Measurements from ENCODE around the gene NHSL1.

Gene NHSL1

GRCh38 chr6:138465007-138465645 is 34.2 kb downstream of the NHSL1 start:
- Histone ChIP-seq H3K36me3 (ENCODE audit: control insufficient read depth in 4 of 4, insufficient read depth in 4 of 4, low read length in 3 of 4) (peaks cover 0 to 9% (median 2%) of the 10 kb centered on the region in 4 experiments), H3K4me3 (ENCODE audit: control insufficient read depth in 1 of 7, extremely low read depth in 1 of 7, insufficient read depth in 4 of 7, low read depth in 2 of 7, low read length in 6 of 7) (no peak overlapping the region), H3K27me3 (replicated peaks in 2 of 5; ENCODE audit: control insufficient read depth in 4 of 5, insufficient read depth in 5 of 5, low read length in 4 of 5) (no peaks in the 10 kb centered on the region), H3K9me3 (ENCODE audit: control extremely low read depth in 1 of 5, control insufficient read depth in 4 of 5, insufficient read depth in 2 of 5, low read depth in 1 of 5, low read length in 4 of 5) (peaks cover 0 to 3% (median 0%) of the 10 kb centered on the region in 5 experiments), H3K4me1 (ENCODE audit: control extremely low read depth in 1 of 4, control insufficient read depth in 4 of 4, insufficient read depth in 4 of 4, low read length in 3 of 4) (no peaks in the 10 kb centered on the region), H3K27ac (ENCODE audit: insufficient read depth in 1 of 2, low read depth in 1 of 2, low read length in 2 of 2, poor library complexity in 1 of 2, severe bottlenecking in 2 of 2) (no peak overlapping the region)
- ChIA-PET POLR2A (no interaction called here), CTCF (interaction anchor here (1.6 kb wide), 1 partner anchor 53 kb away, joined by 4 read pairs; no protein-coding TSS in a partner anchor)
- 71% methylated on average over 1 of the region's 1 CpG for WGBS (ENCODE audit: insufficient coverage)
- peak in 2 of 3 donors; percentile 13 to 35 for DNase-seq

DNA sequence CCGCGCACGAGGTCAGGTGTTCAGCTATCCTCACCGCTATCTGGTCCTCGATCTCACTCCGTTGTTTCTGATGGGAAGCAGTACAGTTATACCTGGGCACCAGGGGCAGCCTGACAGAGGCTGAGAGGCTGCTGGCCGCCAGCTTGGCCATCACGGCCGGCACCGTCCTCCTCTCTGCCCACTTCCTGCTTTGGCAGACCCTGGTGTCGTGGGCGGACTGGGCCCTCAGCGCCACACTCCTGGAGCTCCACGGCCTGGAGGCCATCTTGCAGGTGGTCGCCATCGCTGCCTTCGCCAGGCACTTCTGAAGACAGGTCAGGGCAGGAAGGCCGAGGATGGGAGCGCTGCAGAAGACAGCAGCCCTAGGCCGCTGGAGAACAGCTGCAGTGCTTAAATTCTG is 35.2 kb downstream of the NHSL1 start:
- ChIA-PET CTCF (interaction anchor here (1.6 kb wide), 1 partner anchor 54 kb away, joined by 4 read pairs; no protein-coding TSS in a partner anchor), POLR2A (no interaction called here)
- H3K36me3 ChIP-seq (ENCODE audit: control insufficient read depth in 4 of 4, insufficient read depth in 4 of 4, low read length in 3 of 4): peaks cover 0 to 9% (median 2%) of the 10 kb centered on the region in 4 experiments
- peaks cover 0 to 3% (median 0%) of the 10 kb centered on the region in 5 experiments for H3K9me3 ChIP-seq (ENCODE audit: control extremely low read depth in 1 of 5, control insufficient read depth in 4 of 5, insufficient read depth in 2 of 5, low read depth in 1 of 5, low read length in 4 of 5)
- no peak overlapping the region for H3K27ac ChIP-seq (ENCODE audit: insufficient read depth in 1 of 2, low read depth in 1 of 2, low read length in 2 of 2, poor library complexity in 1 of 2, severe bottlenecking in 2 of 2)
- DNase-seq: no peak
- no peak overlapping the region for H3K4me3 ChIP-seq (ENCODE audit: control insufficient read depth in 1 of 7, extremely low read depth in 1 of 7, insufficient read depth in 4 of 7, low read depth in 2 of 7, low read length in 6 of 7)
- WGBS (ENCODE audit: insufficient coverage): 97% methylated on average over 20 of the region's 20 CpGs
- H3K4me1 ChIP-seq (ENCODE audit: control extremely low read depth in 1 of 4, control insufficient read depth in 4 of 4, insufficient read depth in 4 of 4, low read length in 3 of 4): no peaks in the 10 kb centered on the region
- no peaks in the 10 kb centered on the region for H3K27me3 ChIP-seq (replicated peaks in 2 of 5; ENCODE audit: control insufficient read depth in 4 of 5, insufficient read depth in 5 of 5, low read length in 4 of 5)

DNA sequence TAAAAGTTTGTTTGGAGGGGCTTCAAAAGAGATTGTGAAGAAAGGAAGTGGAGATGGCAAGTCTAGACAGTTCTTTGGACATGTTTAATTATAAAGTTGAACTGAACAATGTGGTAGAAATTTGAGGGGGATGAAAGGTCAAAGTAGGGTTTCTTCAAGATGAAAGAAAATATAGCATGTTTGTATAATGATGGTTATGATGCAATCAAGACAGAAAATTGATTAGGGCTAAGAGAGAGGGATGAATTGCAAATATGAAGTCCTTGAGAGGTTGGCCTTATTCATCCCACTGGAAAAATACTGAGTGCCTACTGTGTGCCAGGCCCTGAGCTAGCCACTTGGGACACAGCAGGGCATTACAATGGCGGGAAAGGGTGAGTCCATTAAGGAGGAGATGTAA is 37.6 kb downstream of the NHSL1 start:
- no peak overlapping the region for H3K27ac ChIP-seq (ENCODE audit: insufficient read depth in 1 of 2, low read depth in 1 of 2, low read length in 2 of 2, poor library complexity in 1 of 2, severe bottlenecking in 2 of 2)
- H3K36me3 ChIP-seq (ENCODE audit: control insufficient read depth in 4 of 4, insufficient read depth in 4 of 4, low read length in 3 of 4): peaks cover 0 to 6% (median 2%) of the 10 kb centered on the region in 4 experiments
- H3K4me1 ChIP-seq (ENCODE audit: control extremely low read depth in 1 of 4, control insufficient read depth in 4 of 4, insufficient read depth in 4 of 4, low read length in 3 of 4): peaks cover 0 to 1% (median under 1%) of the 10 kb centered on the region in 4 experiments
- DNase-seq: no peak
- WGBS (ENCODE audit: insufficient coverage): 100% methylated on average over 1 of the region's 1 CpG
- POLR2A ChIA-PET: no interaction called here
- no peaks in the 10 kb centered on the region for H3K27me3 ChIP-seq (replicated peaks in 2 of 5; ENCODE audit: control insufficient read depth in 4 of 5, insufficient read depth in 5 of 5, low read length in 4 of 5)
- peaks cover 0 to 3% (median 0%) of the 10 kb centered on the region in 5 experiments for H3K9me3 ChIP-seq (ENCODE audit: control extremely low read depth in 1 of 5, control insufficient read depth in 4 of 5, insufficient read depth in 2 of 5, low read depth in 1 of 5, low read length in 4 of 5)
- CTCF ChIA-PET: no interaction called here
- no peak overlapping the region for H3K4me3 ChIP-seq (ENCODE audit: control insufficient read depth in 1 of 7, extremely low read depth in 1 of 7, insufficient read depth in 4 of 7, low read depth in 2 of 7, low read length in 6 of 7)

DNA sequence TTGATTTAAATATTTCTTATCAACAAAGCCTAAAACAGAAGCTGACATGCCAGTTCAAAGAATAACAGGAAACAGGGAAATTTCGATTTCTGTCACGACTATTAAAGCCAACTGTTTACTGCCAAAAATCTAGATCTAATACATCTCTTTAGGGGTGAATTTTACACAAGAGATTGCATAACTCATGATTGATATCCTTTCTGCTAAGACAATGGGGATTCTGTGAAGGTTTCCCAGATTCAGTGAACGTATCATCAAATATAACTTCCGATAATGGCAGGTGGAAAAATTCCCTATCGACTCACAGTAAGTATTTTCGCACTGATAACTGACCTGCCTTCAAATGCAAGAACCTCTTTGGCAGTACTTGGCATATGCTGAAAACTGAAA is 42.9 kb downstream of the NHSL1 start:
- Histone ChIP-seq H3K4me3 (ENCODE audit: control insufficient read depth in 1 of 7, extremely low read depth in 1 of 7, insufficient read depth in 4 of 7, low read depth in 2 of 7, low read length in 6 of 7) (peak overlapping the region in 2 of 7 experiments; percentile 38 to 72), H3K27ac (ENCODE audit: insufficient read depth in 1 of 2, low read depth in 1 of 2, low read length in 2 of 2, poor library complexity in 1 of 2, severe bottlenecking in 2 of 2) (no peak overlapping the region), H3K36me3 (ENCODE audit: control insufficient read depth in 4 of 4, insufficient read depth in 4 of 4, low read length in 3 of 4) (no peaks in the 10 kb centered on the region), H3K27me3 (replicated peaks in 2 of 5; ENCODE audit: control insufficient read depth in 4 of 5, insufficient read depth in 5 of 5, low read length in 4 of 5) (no peaks in the 10 kb centered on the region), H3K4me1 (ENCODE audit: control extremely low read depth in 1 of 4, control insufficient read depth in 4 of 4, insufficient read depth in 4 of 4, low read length in 3 of 4) (peaks cover 0 to 17% (median 11%) of the 10 kb centered on the region in 4 experiments), H3K9me3 (ENCODE audit: control extremely low read depth in 1 of 5, control insufficient read depth in 4 of 5, insufficient read depth in 2 of 5, low read depth in 1 of 5, low read length in 4 of 5) (no peaks in the 10 kb centered on the region)
- ChIA-PET CTCF (interaction anchor here (1.5 to 1.6 kb wide), 2 partner anchors 13 to 28 kb away, joined by 4 to 6 read pairs; no protein-coding TSS in a partner anchor), POLR2A (no interaction called here)
- WGBS (ENCODE audit: insufficient coverage): 94% methylated on average over 4 of the region's 6 CpGs
- DNase-seq: no peak

- peak overlapping the region in 4 of 7 experiments; percentile 1 to 72 (median 23) for H3K4me3 ChIP-seq (ENCODE audit: control insufficient read depth in 1 of 7, extremely low read depth in 1 of 7, insufficient read depth in 4 of 7, low read depth in 2 of 7, low read length in 6 of 7)
- no peak overlapping the region for H3K27ac ChIP-seq (ENCODE audit: insufficient read depth in 1 of 2, low read depth in 1 of 2, low read length in 2 of 2, poor library complexity in 1 of 2, severe bottlenecking in 2 of 2)
- ChIA-PET CTCF (interaction anchor here (0.7 to 1.9 kb wide), 7 partner anchors 9 to 60 kb away, joined by 3 to 6 read pairs (median 4); no protein-coding TSS in a partner anchor), POLR2A (no interaction called here)
- peak in 2 of 3 donors; percentile 66 to 82 for DNase-seq
- WGBS (ENCODE audit: insufficient coverage): 36% methylated on average over 4 of the region's 7 CpGs
- H3K36me3 ChIP-seq (ENCODE audit: control insufficient read depth in 4 of 4, insufficient read depth in 4 of 4, low read length in 3 of 4): no peaks in the 10 kb centered on the region
- no peaks in the 10 kb centered on the region for H3K9me3 ChIP-seq (ENCODE audit: control extremely low read depth in 1 of 5, control insufficient read depth in 4 of 5, insufficient read depth in 2 of 5, low read depth in 1 of 5, low read length in 4 of 5)
- H3K27me3 ChIP-seq (replicated peaks in 2 of 5; ENCODE audit: control insufficient read depth in 4 of 5, insufficient read depth in 5 of 5, low read length in 4 of 5): no peaks in the 10 kb centered on the region
- H3K4me1 ChIP-seq (ENCODE audit: control extremely low read depth in 1 of 4, control insufficient read depth in 4 of 4, insufficient read depth in 4 of 4, low read length in 3 of 4): peaks cover 0 to 17% (median 11%) of the 10 kb centered on the region in 4 experiments
These were observed 43.4 kb downstream of the NHSL1 start for GRCh38 chr6:138455746-138456400.

DNA sequence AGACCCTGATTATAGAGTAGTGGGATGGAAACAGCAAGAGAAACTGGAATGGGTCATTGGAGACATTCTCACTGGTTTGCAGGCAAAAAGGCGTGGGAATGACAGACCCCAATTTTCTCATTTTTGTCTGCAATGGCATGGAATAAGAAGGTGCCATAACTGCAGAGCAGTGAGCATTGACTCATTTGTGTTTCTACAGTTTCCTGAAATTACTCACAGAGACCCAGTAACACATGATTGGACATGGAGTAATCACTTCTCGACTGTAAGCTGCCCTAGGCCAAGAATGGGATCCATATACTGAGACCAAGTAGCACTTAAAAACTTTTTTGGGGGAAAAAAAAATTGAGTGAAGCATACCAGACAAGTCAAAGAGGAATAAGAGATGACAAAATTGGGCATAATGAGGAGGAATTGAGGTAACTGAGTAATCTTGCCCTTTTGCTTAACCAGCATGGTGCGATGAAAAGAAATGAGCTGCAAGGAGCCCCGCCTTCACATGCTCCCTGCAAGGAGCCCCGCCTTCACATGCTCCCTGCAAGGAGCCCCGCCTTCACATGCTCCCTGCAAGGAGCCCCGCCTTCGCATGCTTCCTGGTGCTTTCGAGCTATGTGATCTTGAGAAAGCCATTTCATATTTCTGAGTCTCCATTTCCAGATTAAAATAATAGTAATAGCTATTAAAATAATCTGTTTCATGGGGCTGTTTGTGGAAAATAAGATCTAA is 44.1 kb downstream of the NHSL1 start:
- POLR2A ChIA-PET: no interaction called here
- peak; percentile 46 to 83 (median 78) for DNase-seq

More for the DNA sequence above, 44.1 kb downstream of the NHSL1 start:
- CTCF ChIA-PET: interaction anchor here (0.7 to 1.9 kb wide), 7 partner anchors 9 to 60 kb away, joined by 3 to 6 read pairs (median 4); no protein-coding TSS in a partner anchor
- WGBS (ENCODE audit: insufficient coverage): 100% methylated on average over 1 of the region's 9 CpGs
- H3K27ac ChIP-seq (ENCODE audit: insufficient read depth in 1 of 2, low read depth in 1 of 2, low read length in 2 of 2, poor library complexity in 1 of 2, severe bottlenecking in 2 of 2): no peak overlapping the region
- no peaks in the 10 kb centered on the region for H3K27me3 ChIP-seq (replicated peaks in 2 of 5; ENCODE audit: control insufficient read depth in 4 of 5, insufficient read depth in 5 of 5, low read length in 4 of 5)
- H3K9me3 ChIP-seq (ENCODE audit: control extremely low read depth in 1 of 5, control insufficient read depth in 4 of 5, insufficient read depth in 2 of 5, low read depth in 1 of 5, low read length in 4 of 5): no peaks in the 10 kb centered on the region
- peaks cover 0 to 17% (median 11%) of the 10 kb centered on the region in 4 experiments for H3K4me1 ChIP-seq (ENCODE audit: control extremely low read depth in 1 of 4, control insufficient read depth in 4 of 4, insufficient read depth in 4 of 4, low read length in 3 of 4)
- H3K4me3 ChIP-seq (ENCODE audit: control insufficient read depth in 1 of 7, extremely low read depth in 1 of 7, insufficient read depth in 4 of 7, low read depth in 2 of 7, low read length in 6 of 7): peak overlapping the region in 3 of 7 experiments; percentile 1 to 72 (median 38)
- H3K36me3 ChIP-seq (ENCODE audit: control insufficient read depth in 4 of 4, insufficient read depth in 4 of 4, low read length in 3 of 4): no peaks in the 10 kb centered on the region

All from common myeloid progenitor, CD34-positive (primary cell).